ENCODE data around the gene ELANE. TPM values are rescaled to one million over a fixed set of nuclear protein-coding genes. Genes with fewer than 3 reads are reported as not detected.
"Not testable (repeated sequence)": the region's sequence is repeated elsewhere in the genome, so short reads cannot be mapped to it uniquely, and the experiment has no call there.

ELANE gene
- total RNA-seq, 1 donor from 2014 or later = not detected

GRCh38 chr19:835210-835810, 16.8 kb upstream of the ELANE start:
- intact Hi-C loops (cut with micrococcal nuclease) = loop anchor here (10.0 kb wide), 1 partner anchor 61 kb away; no protein-coding TSS in a partner anchor
- Mint-ChIP-seq H3K27ac (no peak overlapping the region), H3K9me3 (no peaks in the 10 kb centered on the region), H3K27me3 (ENCODE audit: low read depth) (peaks cover 8% of the 10 kb centered on the region), H3K4me3 (ENCODE audit: low read depth) (no peak overlapping the region), H3K36me3 (ENCODE audit: low read depth) (no peaks in the 10 kb centered on the region), H3K4me1 (ENCODE audit: low read depth) (peaks cover 3% of the 10 kb centered on the region)
- DNase-seq (ENCODE audit: low spot score) = no peak

- DNase-seq (ENCODE audit: low spot score) = no peak
- peaks cover 3% of the 10 kb centered on the region for H3K4me1 Mint-ChIP-seq (ENCODE audit: low read depth)
- H3K27ac Mint-ChIP-seq = no peak within 1 kb of the TSS
These were observed 11.4 kb upstream of the ELANE start, which contains the start of gene PRTN3 for GRCh38 chr19:840519-841206. Gene PRTN3, plus strand, starts transcription at chr19:840999. Its CDS starts 10 bp downstream, at chr19:841009.

GRCh38 chr19:842802-843179, 9.3 kb upstream of the ELANE start:
- intact Hi-C loops (cut with micrococcal nuclease); H3K36me3 Mint-ChIP-seq (ENCODE audit: low read depth); H3K4me1 Mint-ChIP-seq (ENCODE audit: low read depth); H3K4me3 Mint-ChIP-seq (ENCODE audit: low read depth); H3K27ac Mint-ChIP-seq; H3K9me3 Mint-ChIP-seq; DNase-seq (ENCODE audit: low spot score): not testable (repeated sequence)
- H3K27me3 Mint-ChIP-seq (ENCODE audit: low read depth) = peaks cover 16% of the 10 kb centered on the region

More at GRCh38 chr19:840519-841206, 11.4 kb upstream of the ELANE start, which contains the start of gene PRTN3:
- no peaks in the 10 kb centered on the region for H3K9me3 Mint-ChIP-seq
- peaks cover 19% of the 10 kb centered on the region for H3K27me3 Mint-ChIP-seq (ENCODE audit: low read depth)
- H3K36me3 Mint-ChIP-seq (ENCODE audit: low read depth) = no peaks in the 10 kb centered on the region
- intact Hi-C loops (cut with micrococcal nuclease) = no loop called here
- no peak within 1 kb of the TSS for H3K4me3 Mint-ChIP-seq (ENCODE audit: low read depth)

- H3K4me1 Mint-ChIP-seq (ENCODE audit: low read depth) = no peaks in the 10 kb centered on the region
- no peaks in the 10 kb centered on the region for H3K36me3 Mint-ChIP-seq (ENCODE audit: low read depth)
- no peak for DNase-seq (ENCODE audit: low spot score)
- peaks cover 16% of the 10 kb centered on the region for H3K27me3 Mint-ChIP-seq (ENCODE audit: low read depth)
- no peaks in the 10 kb centered on the region for H3K9me3 Mint-ChIP-seq
- H3K27ac Mint-ChIP-seq = no peak overlapping the region
- no peak overlapping the region for H3K4me3 Mint-ChIP-seq (ENCODE audit: low read depth)
- intact Hi-C loops (cut with micrococcal nuclease) = no loop called here
These were observed 8.8 kb upstream of the ELANE start for GRCh38 chr19:843180-843835.

- Mint-ChIP-seq H3K27ac (no peak overlapping the region), H3K4me3 (ENCODE audit: low read depth) (no peak overlapping the region)
- no peak for DNase-seq (ENCODE audit: low spot score)
These were observed 8.1 kb upstream of the ELANE start for GRCh38 chr19:843836-844545.

GRCh38 chr19:844546-844971, 7.5 kb upstream of the ELANE start:
- H3K4me3 Mint-ChIP-seq (ENCODE audit: low read depth) = no peak overlapping the region
- DNase-seq (ENCODE audit: low spot score) = no peak
- peaks cover 16% of the 10 kb centered on the region for H3K27me3 Mint-ChIP-seq (ENCODE audit: low read depth)
- H3K36me3 Mint-ChIP-seq (ENCODE audit: low read depth) = no peaks in the 10 kb centered on the region
- intact Hi-C loops (cut with micrococcal nuclease) = no loop called here
- no peaks in the 10 kb centered on the region for H3K9me3 Mint-ChIP-seq
- no peaks in the 10 kb centered on the region for H3K4me1 Mint-ChIP-seq (ENCODE audit: low read depth)
- H3K27ac Mint-ChIP-seq = no peak overlapping the region

More at GRCh38 chr19:843836-844545, 8.1 kb upstream of the ELANE start:
- no peaks in the 10 kb centered on the region for H3K9me3 Mint-ChIP-seq
- peaks cover 16% of the 10 kb centered on the region for H3K27me3 Mint-ChIP-seq (ENCODE audit: low read depth)
- H3K4me1 Mint-ChIP-seq (ENCODE audit: low read depth) = no peaks in the 10 kb centered on the region
- no peaks in the 10 kb centered on the region for H3K36me3 Mint-ChIP-seq (ENCODE audit: low read depth)
- intact Hi-C loops (cut with micrococcal nuclease) = no loop called here

GRCh38 chr19:845707-846521, 6.2 kb upstream of the ELANE start:
- Mint-ChIP-seq H3K27me3 (ENCODE audit: low read depth) (peaks cover 16% of the 10 kb centered on the region), H3K9me3 (no peaks in the 10 kb centered on the region), H3K4me1 (ENCODE audit: low read depth) (no peaks in the 10 kb centered on the region), H3K36me3 (ENCODE audit: low read depth) (no peaks in the 10 kb centered on the region), H3K27ac (no peak overlapping the region), H3K4me3 (ENCODE audit: low read depth) (no peak overlapping the region)
- intact Hi-C loops (cut with micrococcal nuclease) = no loop called here
- DNase-seq (ENCODE audit: low spot score) = no peak

GRCh38 chr19:848386-848921, 3.6 kb upstream of the ELANE start:
- intact Hi-C loops (cut with micrococcal nuclease) = no loop called here
- Mint-ChIP-seq H3K4me3 (ENCODE audit: low read depth) (no peak overlapping the region), H3K27me3 (ENCODE audit: low read depth) (peaks cover 9% of the 10 kb centered on the region), H3K4me1 (ENCODE audit: low read depth) (no peaks in the 10 kb centered on the region), H3K36me3 (ENCODE audit: low read depth) (no peaks in the 10 kb centered on the region), H3K27ac (no peak overlapping the region), H3K9me3 (no peaks in the 10 kb centered on the region)
- no peak for DNase-seq (ENCODE audit: low spot score)

GRCh38 chr19:849195-849594, 2.9 kb upstream of the ELANE start:
- H3K4me1 Mint-ChIP-seq (ENCODE audit: low read depth); H3K4me3 Mint-ChIP-seq (ENCODE audit: low read depth); DNase-seq (ENCODE audit: low spot score); H3K36me3 Mint-ChIP-seq (ENCODE audit: low read depth); intact Hi-C loops (cut with micrococcal nuclease); H3K9me3 Mint-ChIP-seq; H3K27ac Mint-ChIP-seq; H3K27me3 Mint-ChIP-seq (ENCODE audit: low read depth): not testable (repeated sequence)

- H3K4me3 Mint-ChIP-seq (ENCODE audit: low read depth) = no peak overlapping the region
- intact Hi-C loops (cut with micrococcal nuclease) = no loop called here
- no peak for DNase-seq (ENCODE audit: low spot score)
- no peaks in the 10 kb centered on the region for H3K4me1 Mint-ChIP-seq (ENCODE audit: low read depth)
- no peaks in the 10 kb centered on the region for H3K36me3 Mint-ChIP-seq (ENCODE audit: low read depth)
- no peak overlapping the region for H3K27ac Mint-ChIP-seq
- H3K9me3 Mint-ChIP-seq = no peaks in the 10 kb centered on the region
- H3K27me3 Mint-ChIP-seq (ENCODE audit: low read depth) = peaks cover 6% of the 10 kb centered on the region
These were observed 1.7 kb upstream of the ELANE start for GRCh38 chr19:850221-850978.

GRCh38 chr19:850979-851335, 1.1 kb upstream of the ELANE start:
- Mint-ChIP-seq H3K9me3 (no peaks in the 10 kb centered on the region), H3K36me3 (ENCODE audit: low read depth) (no peaks in the 10 kb centered on the region), H3K27me3 (ENCODE audit: low read depth) (peaks cover 3% of the 10 kb centered on the region), H3K4me3 (ENCODE audit: low read depth) (no peak overlapping the region), H3K4me1 (ENCODE audit: low read depth) (no peaks in the 10 kb centered on the region), H3K27ac (no peak overlapping the region)
- DNase-seq (ENCODE audit: low spot score) = no peak
- intact Hi-C loops (cut with micrococcal nuclease) = no loop called here
